WERI-Rb-1 (cell line): ENCODE results near the gene CCBE1.
A peak's percentile ranks its signal among the peaks of the same experiment; 100 is the strongest.

Source experiments
- DNase-seq: peaks from one replicate; pipeline ENCODE4 v3.0.0-alpha.2; 2020
- H3K27ac ChIP-seq: fragments of 250-450 bp; sonication (Bioruptor Pico); 2 replicates; pipeline ENCODE4 v1.5.1; 2020; ENCODE audit warnings: mild to moderate bottlenecking, moderate library complexity
- H3K27me3 ChIP-seq: fragments of 250-450 bp; sonication (Bioruptor Pico); 2 replicates; pipeline ENCODE4 v1.5.1; 2021; ENCODE audit warnings: mild to moderate bottlenecking, low read depth, moderate library complexity; ENCODE audit not compliant: insufficient read depth, severe bottlenecking
- H3K36me3 ChIP-seq: fragments of 250-450 bp; sonication (Bioruptor Pico); 2 replicates; pipeline ENCODE4 v1.5.1; 2020; ENCODE audit warnings: mild to moderate bottlenecking, moderate library complexity
- H3K4me3 ChIP-seq: 2 replicates; pipeline ENCODE4 v1.5.1; 2011; ENCODE audit warnings: low read depth, mild to moderate bottlenecking, control low read depth, low read length
- H3K9me3 ChIP-seq: fragments of 250-450 bp; sonication (Bioruptor Pico); 2 replicates; pipeline ENCODE4 v1.5.1; 2021; ENCODE audit warnings: mild to moderate bottlenecking, moderate library complexity; ENCODE audit not compliant: severe bottlenecking
- TF ChIP-seq, protein P1 (sequence below): IDR thresholded peaks from 2 replicates; pipeline ENCODE4 v1.5.1; 2011; ENCODE audit warnings: low read depth, mild to moderate bottlenecking, control low read depth, inconsistent platforms, low read length

CCBE1 gene

DNA sequence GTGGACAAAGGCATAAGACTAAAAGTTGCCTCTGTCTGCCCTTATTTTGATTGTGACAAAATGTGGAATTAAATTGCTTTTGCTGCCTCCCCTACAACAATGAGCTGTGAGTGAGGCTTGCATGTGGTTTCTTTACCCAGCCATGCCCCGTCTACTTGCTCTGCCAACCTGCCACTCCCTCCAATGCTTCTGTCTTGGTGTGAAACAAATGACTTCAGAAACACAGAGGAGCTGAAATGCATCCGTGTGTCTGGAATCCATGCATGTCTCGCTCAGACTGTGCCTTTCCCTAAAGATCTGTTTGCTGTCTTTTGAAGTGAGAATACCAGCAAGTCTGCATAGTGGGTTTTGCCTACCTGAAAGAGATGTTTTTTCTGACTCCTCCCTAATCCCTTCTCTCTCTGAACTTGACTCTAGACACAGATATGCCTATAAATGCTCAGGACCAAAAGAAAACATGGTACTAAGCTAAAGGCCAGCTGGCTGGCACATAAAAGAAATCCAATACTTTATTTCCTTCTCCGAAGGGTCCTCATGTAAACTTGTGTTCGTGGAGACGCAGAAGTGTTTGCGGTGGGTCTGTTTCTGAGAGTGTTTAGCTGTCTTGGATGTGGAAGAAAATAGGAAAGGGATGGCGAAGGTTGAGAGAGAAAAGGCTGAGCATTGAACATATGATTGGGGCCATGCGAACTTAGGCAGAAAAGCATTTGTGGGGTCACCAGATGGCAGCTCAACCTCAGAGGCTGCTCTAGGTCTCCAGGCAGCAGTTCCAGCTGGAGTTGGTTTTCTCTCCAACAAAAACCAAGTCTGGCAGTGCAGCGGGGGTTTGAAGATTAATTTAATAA is 120.5 kb downstream of the CCBE1 start:
- H3K9me3 ChIP-seq = peaks cover 3% of the 10 kb centered on the region
- peak; percentile 72 for DNase-seq

GRCh38 chr18:59575995-59576394 is 121.2 kb downstream of the CCBE1 start:
- no peak for DNase-seq

More for the DNA sequence above, 120.5 kb downstream of the CCBE1 start:
- no peak overlapping the region for H3K4me3 ChIP-seq
- no peaks in the 10 kb centered on the region for H3K27me3 ChIP-seq
- H3K36me3 ChIP-seq = no peaks in the 10 kb centered on the region
- H3K27ac ChIP-seq = peak overlapping the region; percentile 74
- TF ChIP-seq, protein P1, sequence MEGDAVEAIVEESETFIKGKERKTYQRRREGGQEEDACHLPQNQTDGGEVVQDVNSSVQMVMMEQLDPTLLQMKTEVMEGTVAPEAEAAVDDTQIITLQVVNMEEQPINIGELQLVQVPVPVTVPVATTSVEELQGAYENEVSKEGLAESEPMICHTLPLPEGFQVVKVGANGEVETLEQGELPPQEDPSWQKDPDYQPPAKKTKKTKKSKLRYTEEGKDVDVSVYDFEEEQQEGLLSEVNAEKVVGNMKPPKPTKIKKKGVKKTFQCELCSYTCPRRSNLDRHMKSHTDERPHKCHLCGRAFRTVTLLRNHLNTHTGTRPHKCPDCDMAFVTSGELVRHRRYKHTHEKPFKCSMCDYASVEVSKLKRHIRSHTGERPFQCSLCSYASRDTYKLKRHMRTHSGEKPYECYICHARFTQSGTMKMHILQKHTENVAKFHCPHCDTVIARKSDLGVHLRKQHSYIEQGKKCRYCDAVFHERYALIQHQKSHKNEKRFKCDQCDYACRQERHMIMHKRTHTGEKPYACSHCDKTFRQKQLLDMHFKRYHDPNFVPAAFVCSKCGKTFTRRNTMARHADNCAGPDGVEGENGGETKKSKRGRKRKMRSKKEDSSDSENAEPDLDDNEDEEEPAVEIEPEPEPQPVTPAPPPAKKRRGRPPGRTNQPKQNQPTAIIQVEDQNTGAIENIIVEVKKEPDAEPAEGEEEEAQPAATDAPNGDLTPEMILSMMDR = peak; percentile 34; the same call in 1 of the 2 replicates

GRCh38 chr18:59573962-59574361 is 123.3 kb downstream of the CCBE1 start:
- H3K4me3 ChIP-seq = no peak overlapping the region
- no peaks in the 10 kb centered on the region for H3K36me3 ChIP-seq
- TF ChIP-seq, protein P1 = no peak
- DNase-seq = no peak
- H3K27ac ChIP-seq = no peak overlapping the region
- H3K9me3 ChIP-seq = peaks cover 3% of the 10 kb centered on the region
- H3K27me3 ChIP-seq = no peaks in the 10 kb centered on the region

More at GRCh38 chr18:59575995-59576394, 121.2 kb downstream of the CCBE1 start:
- TF ChIP-seq, protein P1 = no peak
- H3K4me3 ChIP-seq = no peak overlapping the region
- H3K9me3 ChIP-seq = peaks cover 3% of the 10 kb centered on the region
- H3K27ac ChIP-seq = no peak overlapping the region; the same call in 1 of the 2 replicates
- no peaks in the 10 kb centered on the region for H3K27me3 ChIP-seq
- H3K36me3 ChIP-seq = no peaks in the 10 kb centered on the region

GRCh38 chr18:59571902-59572301 is 125.3 kb downstream of the CCBE1 start:
- TF ChIP-seq, protein P1 = no peak
- Histone ChIP-seq H3K27me3 (no peaks in the 10 kb centered on the region), H3K4me3 (no peak overlapping the region), H3K27ac (0 out of 2 replicates have a peak overlapping the region, but pooled peaks have one; percentile 0), H3K9me3 (no peaks in the 10 kb centered on the region), H3K36me3 (no peaks in the 10 kb centered on the region)
- no peak for DNase-seq

DNA sequence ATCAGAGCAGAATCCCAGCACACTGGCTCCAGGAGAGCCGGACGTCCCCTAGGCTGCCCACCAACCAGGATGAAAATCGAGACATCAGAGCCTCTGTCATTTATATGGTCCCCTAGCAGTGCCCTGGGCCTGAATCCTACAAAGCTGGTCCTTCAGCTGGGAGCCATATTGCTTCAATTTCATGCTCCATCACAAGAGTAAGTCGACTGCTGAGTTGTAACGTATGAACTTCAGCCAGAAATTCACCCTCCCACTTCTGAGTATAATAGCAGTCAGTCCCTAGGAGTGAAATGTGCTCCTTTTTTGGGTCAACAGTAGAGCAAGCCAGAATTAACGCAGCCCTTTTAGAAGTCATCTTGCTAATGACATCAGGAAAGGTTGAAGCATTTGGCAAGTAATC is 126.4 kb downstream of the CCBE1 start:
- DNase-seq = no peak
- Histone ChIP-seq H3K36me3 (no peaks in the 10 kb centered on the region), H3K27me3 (no peaks in the 10 kb centered on the region), H3K4me3 (peak overlapping the region; percentile 22), H3K9me3 (no peaks in the 10 kb centered on the region), H3K27ac (peak overlapping the region; percentile 81)
- TF ChIP-seq, protein P1 = no peak
